Measurements from ENCODE around the gene FRMD7. TPM values are rescaled to one million over a fixed set of nuclear protein-coding genes. Genes with fewer than 3 reads are reported as not detected.

FRMD7 gene
- total RNA-seq, 1 experiment from 2014 or later, result not detected

DNA sequence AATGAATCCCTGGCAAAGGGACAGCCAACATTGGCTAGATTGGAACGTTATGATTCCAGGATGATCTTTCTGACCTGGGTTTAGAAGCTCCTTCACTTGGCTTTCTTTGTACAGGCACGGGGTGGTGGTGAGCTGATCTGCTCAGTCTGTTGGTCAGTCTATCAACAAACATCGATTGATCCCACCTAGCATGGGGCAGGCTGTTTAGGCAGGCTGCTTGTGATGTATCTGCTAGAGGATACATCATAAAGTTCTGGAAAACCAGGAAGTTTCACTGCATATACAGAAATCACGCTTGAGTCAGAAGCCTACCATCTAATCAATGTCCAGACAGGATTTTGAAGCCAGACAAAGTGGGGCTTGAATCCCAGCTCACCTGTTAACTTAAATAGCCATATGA is 6.9 kb downstream of the FRMD7 start:
- Histone ChIP-seq H4K5ac (ENCODE audit: insufficient read length, low read depth, low read length) (no peak overlapping the region), H3K27ac (ENCODE audit: insufficient read length, low read depth, low read length) (no peak overlapping the region), H3K9ac (ENCODE audit: extremely low read depth, insufficient read length, low read length) (no peak overlapping the region), H2BK20ac (ENCODE audit: low read depth, low read length, poor library complexity, severe bottlenecking) (no peak overlapping the region), H3K79me1 (ENCODE audit: insufficient read depth, low read depth, low read length, poor library complexity, severe bottlenecking) (no peaks in the 10 kb centered on the region), H3K23ac (ENCODE audit: insufficient read length, low read depth, low read length) (no peak overlapping the region), H2BK12ac (ENCODE audit: insufficient read length, low read depth, low read length) (no peak overlapping the region), H4K20me1 (ENCODE audit: control insufficient read depth, insufficient read depth, insufficient read length) (no peaks in the 10 kb centered on the region), H2AK5ac (ENCODE audit: insufficient read length, low read length) (no peak overlapping the region), H2BK5ac (ENCODE audit: insufficient read length, low read length) (no peak overlapping the region), H3K79me2 (ENCODE audit: insufficient read depth, low read length) (no peaks in the 10 kb centered on the region), H3K14ac (ENCODE audit: insufficient read depth, low read length) (no peak overlapping the region), H4K8ac (replicated peaks; ENCODE audit: insufficient read length, low read depth, low read length) (no peak overlapping the region), H2BK120ac (ENCODE audit: low read depth, low read length, poor library complexity, severe bottlenecking) (no peak overlapping the region), H3K56ac (ENCODE audit: insufficient read length, low read depth, low read length) (no peak overlapping the region), H3K4ac (ENCODE audit: low read depth, low read length) (no peak overlapping the region), H3K9me3 (ENCODE audit: control insufficient read depth, low read depth, low read length) (no peaks in the 10 kb centered on the region), H2BK15ac (ENCODE audit: low read depth, low read length) (no peak overlapping the region), H3T11ph (ENCODE audit: low read length) (no peak overlapping the region), H3K4me1 (ENCODE audit: insufficient read depth, low read length) (peaks cover 4% of the 10 kb centered on the region), H3K4me2 (ENCODE audit: insufficient read depth, insufficient read length, low read length) (no peak overlapping the region), H3K23me2 (ENCODE audit: insufficient read length, low read depth, low read length, poor library complexity, severe bottlenecking) (no peaks in the 10 kb centered on the region), H3K18ac (ENCODE audit: insufficient read length, low read depth, low read length) (no peak overlapping the region), H4K91ac (ENCODE audit: insufficient read length, low read depth, low read length) (no peak overlapping the region), H3K27me3 (ENCODE audit: insufficient read depth, low read length) (no peaks in the 10 kb centered on the region), H2AFZ (ENCODE audit: low read length) (no peak overlapping the region)
- Mint-ChIP-seq H3K27me3 (ENCODE audit: low read depth) (no peaks in the 10 kb centered on the region; the same call in 1 of the 2 replicates), H3K9me3 (no peaks in the 10 kb centered on the region), H3K36me3 (ENCODE audit: insufficient read depth in 1 of 3, low read depth in 3 of 3) (no peaks in the 10 kb centered on the region; a peak in 1 of 7 replicates), H3K4me1 (peaks cover 21 to 27% of the 10 kb centered on the region in 2 experiments), H3K4me3 (no peak overlapping the region), H3K27ac (no peak overlapping the region)
- WGBS (ENCODE audit: extremely low coverage, insufficient read length, low lambda C conversion rate), result no CpG with 5 or more reads among the region's 4 CpGs
- TF ChIP-seq, protein P1, sequence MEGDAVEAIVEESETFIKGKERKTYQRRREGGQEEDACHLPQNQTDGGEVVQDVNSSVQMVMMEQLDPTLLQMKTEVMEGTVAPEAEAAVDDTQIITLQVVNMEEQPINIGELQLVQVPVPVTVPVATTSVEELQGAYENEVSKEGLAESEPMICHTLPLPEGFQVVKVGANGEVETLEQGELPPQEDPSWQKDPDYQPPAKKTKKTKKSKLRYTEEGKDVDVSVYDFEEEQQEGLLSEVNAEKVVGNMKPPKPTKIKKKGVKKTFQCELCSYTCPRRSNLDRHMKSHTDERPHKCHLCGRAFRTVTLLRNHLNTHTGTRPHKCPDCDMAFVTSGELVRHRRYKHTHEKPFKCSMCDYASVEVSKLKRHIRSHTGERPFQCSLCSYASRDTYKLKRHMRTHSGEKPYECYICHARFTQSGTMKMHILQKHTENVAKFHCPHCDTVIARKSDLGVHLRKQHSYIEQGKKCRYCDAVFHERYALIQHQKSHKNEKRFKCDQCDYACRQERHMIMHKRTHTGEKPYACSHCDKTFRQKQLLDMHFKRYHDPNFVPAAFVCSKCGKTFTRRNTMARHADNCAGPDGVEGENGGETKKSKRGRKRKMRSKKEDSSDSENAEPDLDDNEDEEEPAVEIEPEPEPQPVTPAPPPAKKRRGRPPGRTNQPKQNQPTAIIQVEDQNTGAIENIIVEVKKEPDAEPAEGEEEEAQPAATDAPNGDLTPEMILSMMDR (conservative IDR thresholded peaks at IDR 0.05), result no peak
- no peak for DNase-seq
